ENCODE measurements around the gene KAZN. TPM values are rescaled to one million over a fixed set of nuclear protein-coding genes. Genes with fewer than 3 reads are reported as not detected.

KAZN gene
- total and polyA plus RNA-seq, 10 donors = 20.0 to 245 (median 144) TPM

- intact Hi-C loops (cut with DNase I; ENCODE audit: low total_unique reads) = no loop called here
- Histone ChIP-seq H3K27ac (no peak overlapping the region), H3K9me3 (no peaks in the 10 kb centered on the region), H3K4me1 (peaks cover 2 to 26% (median 14%) of the 10 kb centered on the region in 6 donors), H3K4me3 (no peak overlapping the region), H3K36me3 (no peaks in the 10 kb centered on the region), H3K27me3 (replicated peaks in 1 of 7) (peaks cover 0 to 44% (median 2%) of the 10 kb centered on the region in 7 donors)
- DNase-seq = no peak
- TF ChIP-seq, protein P1, sequence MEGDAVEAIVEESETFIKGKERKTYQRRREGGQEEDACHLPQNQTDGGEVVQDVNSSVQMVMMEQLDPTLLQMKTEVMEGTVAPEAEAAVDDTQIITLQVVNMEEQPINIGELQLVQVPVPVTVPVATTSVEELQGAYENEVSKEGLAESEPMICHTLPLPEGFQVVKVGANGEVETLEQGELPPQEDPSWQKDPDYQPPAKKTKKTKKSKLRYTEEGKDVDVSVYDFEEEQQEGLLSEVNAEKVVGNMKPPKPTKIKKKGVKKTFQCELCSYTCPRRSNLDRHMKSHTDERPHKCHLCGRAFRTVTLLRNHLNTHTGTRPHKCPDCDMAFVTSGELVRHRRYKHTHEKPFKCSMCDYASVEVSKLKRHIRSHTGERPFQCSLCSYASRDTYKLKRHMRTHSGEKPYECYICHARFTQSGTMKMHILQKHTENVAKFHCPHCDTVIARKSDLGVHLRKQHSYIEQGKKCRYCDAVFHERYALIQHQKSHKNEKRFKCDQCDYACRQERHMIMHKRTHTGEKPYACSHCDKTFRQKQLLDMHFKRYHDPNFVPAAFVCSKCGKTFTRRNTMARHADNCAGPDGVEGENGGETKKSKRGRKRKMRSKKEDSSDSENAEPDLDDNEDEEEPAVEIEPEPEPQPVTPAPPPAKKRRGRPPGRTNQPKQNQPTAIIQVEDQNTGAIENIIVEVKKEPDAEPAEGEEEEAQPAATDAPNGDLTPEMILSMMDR (IDR thresholded peaks at IDR 0.05 in 8 of 11, conservative IDR thresholded peaks at IDR 0.05 in 3 of 11) = no peak
- no peak for TF ChIP-seq POLR2A (IDR thresholded peaks at IDR 0.05)
- TF ChIP-seq POLR2AphosphoS5 (IDR thresholded peaks at IDR 0.05) = no peak
- 22 to 36% (median 29%) methylated on average over 4 of the region's 4 CpGs for WGBS, 5 donors
Measured at GRCh38 chr1:14735841-14736240, 137.4 kb downstream of the KAZN start.

DNA sequence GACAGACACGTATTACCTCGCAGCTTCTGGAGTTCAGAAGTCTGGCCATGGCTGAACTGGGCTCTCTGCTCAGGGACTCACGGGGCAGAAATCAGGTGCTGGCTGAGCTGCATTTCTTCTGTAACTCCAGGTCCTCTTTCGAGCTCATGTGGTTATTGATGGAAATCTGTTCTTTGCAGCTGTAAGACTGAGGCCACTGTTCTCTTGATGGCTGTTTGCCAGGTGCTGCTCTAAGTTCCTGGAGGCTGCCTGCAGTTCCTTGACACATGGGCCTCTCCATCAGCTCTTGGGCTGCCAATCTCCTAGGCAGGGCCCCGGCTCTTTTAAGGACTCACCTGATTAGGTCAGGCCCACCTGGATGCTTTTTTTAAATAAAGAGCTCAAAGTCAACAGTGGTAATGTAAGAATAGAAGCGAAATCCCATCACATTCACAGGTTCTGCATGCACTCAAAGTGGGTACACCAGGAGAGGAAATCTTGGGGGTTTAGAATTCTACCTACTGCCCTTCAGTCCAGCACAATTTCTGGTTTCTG is 139.1 kb downstream of the KAZN start:
- Histone ChIP-seq H3K4me1 (peaks cover 2 to 14% (median 10%) of the 10 kb centered on the region in 6 donors), H3K36me3 (no peaks in the 10 kb centered on the region), H3K27me3 (replicated peaks in 1 of 7) (peaks cover 0 to 62% (median 6%) of the 10 kb centered on the region in 7 donors), H3K4me3 (no peak overlapping the region), H3K9me3 (no peaks in the 10 kb centered on the region), H3K27ac (no peak overlapping the region)
- TF ChIP-seq, protein P1 (IDR thresholded peaks at IDR 0.05 in 8 of 11, conservative IDR thresholded peaks at IDR 0.05 in 3 of 11) = no peak
- TF ChIP-seq POLR2A (IDR thresholded peaks at IDR 0.05) = no peak
- 56 to 70% (median 61%) methylated on average over 6 of the region's 6 CpGs for WGBS, 5 donors
- intact Hi-C loops (cut with DNase I; ENCODE audit: low total_unique reads) = no loop called here
- DNase-seq = no peak

GRCh38 chr1:14738235-14738634 is 139.8 kb downstream of the KAZN start:
- no peak for DNase-seq
- 71 to 89% (median 82%) methylated on average over 4 to 6 of the region's 6 CpGs for WGBS, 5 donors
- H3K36me3 ChIP-seq = no peaks in the 10 kb centered on the region
- TF ChIP-seq, protein P1 (IDR thresholded peaks at IDR 0.05 in 8 of 11, conservative IDR thresholded peaks at IDR 0.05 in 3 of 11) = no peak
- TF ChIP-seq POLR2AphosphoS5 (IDR thresholded peaks at IDR 0.05) (no peak), POLR2A (IDR thresholded peaks at IDR 0.05) (no peak)
- H3K27ac ChIP-seq = no peak overlapping the region
- H3K4me1 ChIP-seq = peaks cover 0 to 8% (median 5%) of the 10 kb centered on the region in 6 donors
- H3K27me3 ChIP-seq (replicated peaks in 1 of 7) = peaks cover 0 to 65% (median 6%) of the 10 kb centered on the region in 7 donors
- H3K9me3 ChIP-seq = no peaks in the 10 kb centered on the region
- intact Hi-C loops (cut with DNase I; ENCODE audit: low total_unique reads) = no loop called here
- no peak overlapping the region for H3K4me3 ChIP-seq

DNA sequence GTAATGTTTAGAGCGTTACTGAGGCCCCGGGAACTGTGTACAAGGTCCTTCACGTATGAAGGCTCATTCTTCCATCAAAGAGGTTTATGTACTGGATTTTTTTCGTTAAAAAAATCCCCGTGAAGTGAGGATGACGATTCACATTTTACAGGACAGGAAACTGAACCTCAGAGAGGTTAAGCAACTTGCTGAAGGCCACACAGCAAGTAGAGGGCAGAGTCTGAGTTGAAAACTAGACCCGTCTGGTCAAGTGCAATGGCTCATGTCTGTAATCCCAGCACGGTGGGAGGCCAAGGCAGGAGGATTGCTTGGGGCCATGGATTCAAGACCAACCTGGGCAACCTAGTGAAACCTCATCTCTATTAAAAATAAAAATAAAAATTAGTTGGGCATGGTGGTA is 140.2 kb downstream of the KAZN start:
- peaks cover 0 to 69% (median 6%) of the 10 kb centered on the region in 7 donors for H3K27me3 ChIP-seq (replicated peaks in 1 of 7)
- DNase-seq = no peak
- H3K4me1 ChIP-seq = peaks cover 0 to 4% (median under 1%) of the 10 kb centered on the region in 6 donors
- no peak overlapping the region for H3K27ac ChIP-seq
- H3K9me3 ChIP-seq = no peaks in the 10 kb centered on the region
- TF ChIP-seq POLR2AphosphoS5 (IDR thresholded peaks at IDR 0.05) (no peak), POLR2A (IDR thresholded peaks at IDR 0.05) (no peak)
- TF ChIP-seq, protein P1 (IDR thresholded peaks at IDR 0.05 in 8 of 11, conservative IDR thresholded peaks at IDR 0.05 in 3 of 11) = no peak
- no peak overlapping the region for H3K4me3 ChIP-seq
- 60 to 88% (median 74%) methylated on average over 8 of the region's 8 CpGs for WGBS, 5 donors
- intact Hi-C loops (cut with DNase I; ENCODE audit: low total_unique reads) = no loop called here
- H3K36me3 ChIP-seq = no peaks in the 10 kb centered on the region
